Epidermal melanocyte (primary cell): ENCODE data around the gene DEFB121.
"Not testable (repeated sequence)": the region's sequence is repeated elsewhere in the genome, so short reads cannot be mapped to it uniquely, and the experiment has no call there.

Source experiments
- DNase-seq: peaks from one replicate; pipeline ENCODE4 v3.0.0; 2011; ENCODE audit warnings: low spot score; ENCODE audit not compliant: insufficient read length

DEFB121 gene

DNA sequence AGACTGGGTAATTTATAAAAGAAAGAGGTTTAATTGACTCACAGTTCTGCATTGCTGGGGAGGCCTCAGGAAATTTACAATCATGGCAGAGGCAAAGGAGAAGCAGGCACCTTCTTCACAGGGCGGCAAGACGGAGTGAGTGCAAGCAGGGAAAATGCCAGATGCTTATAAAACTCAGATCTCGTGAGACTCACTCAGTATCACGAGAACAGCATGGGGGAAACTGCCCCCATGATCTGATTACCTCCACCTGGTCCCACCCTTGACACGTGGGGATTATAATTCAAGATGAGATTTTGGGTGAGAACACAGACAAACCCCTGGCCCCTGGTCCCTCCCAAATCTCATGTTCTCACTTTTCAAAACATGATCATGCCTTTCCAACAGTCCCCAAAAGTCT, 41.7 kb downstream of the DEFB121 start:
- not testable (repeated sequence) for DNase-seq

DNA sequence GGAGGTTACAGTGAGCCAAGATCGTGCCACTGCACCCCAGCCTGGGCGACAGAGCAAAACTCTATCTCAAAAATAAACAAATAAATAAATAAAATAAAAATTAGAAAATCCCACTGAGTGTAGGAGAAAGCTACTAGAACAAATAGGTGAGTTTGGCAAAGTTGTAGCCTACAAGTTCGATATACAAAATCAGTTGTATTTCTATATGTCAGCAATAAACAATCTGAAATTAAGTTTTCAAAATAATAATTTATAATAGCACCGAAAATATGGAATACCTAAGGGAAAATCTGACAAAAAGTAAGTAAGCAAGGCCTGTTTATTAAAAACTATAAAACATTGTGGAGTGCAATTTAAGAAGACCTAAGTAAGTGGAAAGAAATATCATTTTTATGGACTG, 42.7 kb downstream of the DEFB121 start:
- no peak for DNase-seq

DNA sequence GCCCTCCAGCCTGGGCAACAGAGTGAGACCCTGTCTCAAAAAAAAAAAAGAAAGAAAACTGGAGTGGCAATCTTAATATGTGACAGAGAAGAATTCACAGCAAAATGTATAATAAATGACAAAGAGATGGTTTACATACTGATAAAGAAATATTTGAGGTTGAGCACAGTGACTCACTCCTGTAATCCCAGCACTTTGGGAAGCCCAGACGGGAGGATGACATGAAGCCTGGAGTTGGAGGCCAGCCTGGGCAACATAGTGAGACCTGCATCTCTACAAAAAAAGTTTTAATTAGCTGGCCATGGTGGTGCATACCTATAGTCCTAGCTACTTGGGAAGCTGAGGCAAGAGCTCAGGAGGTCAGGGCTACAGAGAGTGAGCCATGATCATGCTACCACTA, 50.0 kb downstream of the DEFB121 start:
- no peak for DNase-seq
